Left cardiac atrium (tissue), 4 donors: ENCODE data around the gene ANKK1. TPM values are rescaled to one million over a fixed set of nuclear protein-coding genes. Genes with fewer than 3 reads are reported as not detected.

ENCODE experiments used
- ATAC-seq, 2 donors: fragments of 200-7000 bp; cut with Tn5 transposase; one replicate each; pipeline ENCODE4 v1.9.1; 2020; ENCODE audit warnings: mild to moderate bottlenecking in 2 of 2, moderate library complexity in 2 of 2
- DNase-seq: peaks from one replicate; pipeline ENCODE4 v3.0.0-alpha.2; 2020
- intact Hi-C, 2 donors: fragments of 100-400 bp; cut with DNase I; formaldehyde crosslinking; loops; one replicate each; pipeline versions ENCODE4 v1.14.1 to v1.15.1; 2022 to 2023
- long read RNA-seq: library from polyadenylated mRNA; unstranded; transcript quantifications from one replicate; pipeline ENCODE4 v2.0.0, GENCODE V29; 2021
- total RNA-seq, 2 donors: library from RNA; stranded (reverse); fragmentation: NEBNext Ultra II Directional; extraction: Animal tissue kit (Norgen Biotek cat#: 25700); gene quantifications; one replicate each; pipeline ENCODE4 v1.2.1, GENCODE V29; 2021
- donor health status: DM: no; HTN: yes; CAD: no.
- donor health status: DM: no; HTN: yes; CAD: no; lungs with severe emphysema.
- donor health status: DM: yes; HTN: yes; CAD: no.
- donor health status: Dilated cardiomyopathy.

Gene ANKK1, protein sequence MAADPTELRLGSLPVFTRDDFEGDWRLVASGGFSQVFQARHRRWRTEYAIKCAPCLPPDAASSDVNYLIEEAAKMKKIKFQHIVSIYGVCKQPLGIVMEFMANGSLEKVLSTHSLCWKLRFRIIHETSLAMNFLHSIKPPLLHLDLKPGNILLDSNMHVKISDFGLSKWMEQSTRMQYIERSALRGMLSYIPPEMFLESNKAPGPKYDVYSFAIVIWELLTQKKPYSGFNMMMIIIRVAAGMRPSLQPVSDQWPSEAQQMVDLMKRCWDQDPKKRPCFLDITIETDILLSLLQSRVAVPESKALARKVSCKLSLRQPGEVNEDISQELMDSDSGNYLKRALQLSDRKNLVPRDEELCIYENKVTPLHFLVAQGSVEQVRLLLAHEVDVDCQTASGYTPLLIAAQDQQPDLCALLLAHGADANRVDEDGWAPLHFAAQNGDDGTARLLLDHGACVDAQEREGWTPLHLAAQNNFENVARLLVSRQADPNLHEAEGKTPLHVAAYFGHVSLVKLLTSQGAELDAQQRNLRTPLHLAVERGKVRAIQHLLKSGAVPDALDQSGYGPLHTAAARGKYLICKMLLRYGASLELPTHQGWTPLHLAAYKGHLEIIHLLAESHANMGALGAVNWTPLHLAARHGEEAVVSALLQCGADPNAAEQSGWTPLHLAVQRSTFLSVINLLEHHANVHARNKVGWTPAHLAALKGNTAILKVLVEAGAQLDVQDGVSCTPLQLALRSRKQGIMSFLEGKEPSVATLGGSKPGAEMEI
- under 1 TPM in 1 of 2 donors, not detected in 1; 0.10 TPM for total RNA-seq
- long read RNA-seq, result 0 reads

- no peak for DNase-seq
- ATAC-seq, result no peak
- intact Hi-C loops, result no loop called here
These were observed at the start of gene ANKK1 for GRCh38 chr11:113387605-113388211. TSS of gene ANKK1 (plus strand) at chr11:113387779. CDS start at chr11:113387885, 106 bp downstream.

- no peak for ATAC-seq
These were observed 48.8 kb upstream of the ANKK1 start for GRCh38 chr11:113338730-113339129.

GRCh38 chr11:113339929-113340589 lies 47.5 kb upstream of the ANKK1 start:
- ATAC-seq (no peak), DNase-seq (no peak)
- intact Hi-C loops, result no loop called here

More at GRCh38 chr11:113338730-113339129, 48.8 kb upstream of the ANKK1 start:
- intact Hi-C loops, result no loop called here
- DNase-seq, result no peak

DNA sequence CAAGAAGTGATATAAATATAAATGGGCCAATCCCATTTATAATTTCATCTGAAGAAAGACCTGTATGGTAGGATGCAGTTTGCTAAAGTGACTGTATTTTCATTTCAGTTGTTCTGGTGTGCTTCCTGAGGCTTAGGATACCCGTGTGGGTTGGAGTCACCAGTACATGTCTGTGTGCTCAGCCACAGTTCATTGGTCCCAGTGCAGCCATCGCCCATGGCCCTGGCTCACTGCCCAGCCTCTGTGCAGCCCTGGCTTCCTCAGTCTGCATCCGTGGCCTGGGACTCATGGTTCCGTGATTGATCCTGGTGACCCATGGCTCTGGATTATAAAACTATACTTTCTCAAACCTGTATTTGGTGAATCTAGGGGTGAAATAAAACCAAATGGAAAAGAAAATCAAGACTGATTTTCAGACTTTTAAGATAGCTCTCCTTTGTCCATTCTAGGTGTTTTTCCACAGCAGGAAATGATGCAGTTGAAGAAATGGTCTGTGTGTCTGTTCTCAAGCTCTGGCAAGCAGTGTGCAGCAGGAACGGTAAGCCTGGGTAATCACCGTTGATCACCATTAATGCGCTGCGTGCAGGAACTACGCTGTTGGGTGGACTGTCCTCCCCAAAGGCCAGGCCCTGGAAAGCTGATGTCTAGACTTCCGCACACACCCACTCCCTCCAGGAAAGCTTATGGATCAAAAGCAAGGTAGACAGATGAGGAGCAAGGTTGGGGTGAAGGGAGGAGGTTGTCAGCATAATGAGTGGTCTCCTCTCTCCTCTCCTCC lies 46.0 kb upstream of the ANKK1 start:
- ATAC-seq (no peak), DNase-seq (no peak)
- intact Hi-C loops, result no loop called here

DNA sequence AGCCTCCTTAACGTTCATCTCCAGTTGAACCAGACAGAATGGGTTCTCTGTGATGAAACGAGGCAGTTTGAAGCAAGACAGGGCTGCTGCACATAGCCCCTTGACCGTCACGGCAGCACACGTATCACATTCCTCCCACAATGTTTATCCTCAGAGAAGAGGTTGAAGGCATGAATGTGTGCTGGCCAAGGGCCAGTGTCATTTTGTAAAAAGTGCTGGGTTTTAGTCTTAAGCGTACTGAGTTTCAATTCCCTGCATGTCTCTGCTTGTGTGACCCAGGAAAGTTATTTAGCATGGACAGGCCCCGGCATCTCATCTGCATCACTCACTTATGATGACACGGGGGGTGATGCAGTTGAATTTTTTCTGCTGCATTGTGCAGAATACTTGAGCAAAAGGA lies 41.6 kb upstream of the ANKK1 start:
- intact Hi-C loops, result no loop called here
- DNase-seq (no peak), ATAC-seq (no peak)

DNA sequence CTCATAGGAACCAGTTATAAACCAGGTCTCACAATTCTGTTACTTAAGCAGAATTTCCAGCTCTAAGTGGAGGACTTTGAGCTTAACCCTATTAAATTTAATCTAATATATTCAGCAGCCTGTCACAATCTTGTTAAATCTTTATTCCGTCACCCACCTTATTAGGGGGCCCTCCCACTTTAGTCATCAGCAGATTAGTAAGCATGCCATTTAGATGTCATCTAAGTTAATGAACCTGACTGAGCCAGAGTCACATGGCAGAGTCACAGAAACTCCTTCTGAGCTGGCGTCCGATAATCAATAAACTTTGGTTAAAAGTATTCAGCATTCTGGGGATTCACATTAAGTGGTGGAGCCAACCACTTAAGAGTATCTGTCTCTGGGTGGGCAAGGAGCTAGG lies 38.1 kb upstream of the ANKK1 start:
- DNase-seq, result no peak
- no peak for ATAC-seq
- intact Hi-C loops, result no loop called here

DNA sequence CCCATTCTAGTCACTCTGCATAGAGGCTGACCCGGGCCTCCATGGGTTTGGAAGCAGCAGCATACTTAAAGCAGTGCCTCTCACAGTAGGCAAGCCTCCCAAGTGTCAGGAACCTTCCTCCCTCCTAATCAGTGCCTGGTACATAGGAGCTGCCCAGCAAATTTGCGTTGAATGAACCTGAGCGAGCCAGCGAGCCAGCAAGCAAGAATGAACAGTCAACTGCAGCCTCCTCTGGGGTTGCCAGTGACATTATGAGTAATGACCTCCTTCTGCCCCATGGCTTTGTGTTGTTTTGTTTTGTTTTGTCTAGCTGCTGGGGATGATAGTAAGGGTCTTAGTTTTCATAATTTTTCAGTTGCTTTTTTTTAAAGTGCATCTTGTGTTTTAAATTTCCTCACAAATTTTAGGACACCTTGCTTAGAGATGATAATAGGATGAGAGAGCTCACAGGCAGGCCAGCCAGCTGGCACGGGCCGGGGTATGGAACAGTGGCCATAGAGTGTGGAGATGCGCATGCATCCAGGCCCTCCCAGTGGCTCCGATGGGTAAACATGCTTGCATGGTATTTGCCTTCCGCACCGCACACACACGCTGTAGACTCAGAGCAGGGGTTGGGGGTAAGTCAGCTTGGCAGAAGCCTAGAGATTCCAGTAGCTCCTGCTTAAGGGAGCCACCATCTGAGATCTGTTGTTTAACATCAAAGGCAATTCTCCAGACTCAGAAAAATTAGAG lies 37.1 kb upstream of the ANKK1 start:
- ATAC-seq, result no peak
- intact Hi-C loops, result no loop called here

DNA sequence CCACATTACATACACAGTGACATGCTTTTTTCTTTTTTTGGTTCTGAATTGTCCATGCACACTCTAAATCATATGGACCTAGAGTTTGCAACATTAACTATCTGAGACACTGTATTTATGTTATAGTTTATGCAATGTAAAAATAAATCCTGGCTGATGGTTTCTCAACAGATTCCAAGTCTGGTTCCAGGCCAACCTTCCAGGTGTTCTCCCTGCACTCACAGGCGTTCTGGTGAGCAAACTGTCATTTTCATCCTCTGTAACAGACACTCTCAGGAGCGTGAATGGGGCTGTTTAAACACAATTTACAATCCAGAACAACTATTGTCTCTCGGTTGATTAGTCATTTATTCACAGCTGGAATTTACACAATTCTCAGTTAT lies 36.5 kb upstream of the ANKK1 start:
- DNase-seq (no peak), ATAC-seq (no peak)
- intact Hi-C loops, result no loop called here

More for the DNA sequence above, 37.1 kb upstream of the ANKK1 start:
- no peak for DNase-seq

DNA sequence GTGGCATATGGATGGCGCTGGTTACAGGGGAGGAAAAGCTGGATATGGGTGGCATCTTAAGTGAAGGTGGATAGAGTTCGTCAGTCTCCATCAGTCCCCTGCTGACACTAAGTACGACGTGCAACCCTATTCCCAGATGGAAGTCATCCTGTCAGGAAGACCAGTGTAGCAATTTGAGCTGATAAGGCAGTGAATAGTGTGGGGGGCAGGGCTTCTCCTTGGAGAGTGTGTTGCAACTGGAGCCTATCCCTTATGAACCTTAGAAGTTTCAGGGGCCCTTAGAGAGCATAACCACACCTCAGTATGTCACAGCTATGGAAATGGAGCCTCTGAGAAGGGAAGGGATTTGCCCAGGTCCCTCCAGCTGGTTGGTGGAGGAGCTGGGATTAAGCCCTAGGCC lies 36.1 kb upstream of the ANKK1 start:
- intact Hi-C loops, result no loop called here
- DNase-seq, result no peak
- no peak for ATAC-seq

DNA sequence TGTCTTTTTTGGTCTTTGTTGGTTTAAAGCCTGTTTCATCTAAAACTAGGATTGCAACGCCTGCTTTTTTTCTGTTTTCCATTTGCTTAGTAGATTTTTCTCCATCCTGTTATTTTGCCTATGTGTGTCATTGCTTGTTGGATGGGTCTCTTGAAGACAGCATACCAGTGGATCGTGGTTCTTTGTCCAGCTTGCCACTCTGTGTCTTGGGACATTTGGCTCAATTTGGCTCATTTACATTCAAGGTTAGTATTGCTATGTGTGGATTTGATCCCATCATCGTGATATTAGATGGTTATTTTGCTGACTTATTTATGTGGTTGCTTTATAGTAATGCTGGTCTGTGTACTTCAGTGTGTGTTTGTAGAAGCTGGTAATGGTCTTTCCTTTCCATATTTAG lies 31.4 kb upstream of the ANKK1 start:
- intact Hi-C loops, result no loop called here
- no peak for DNase-seq
- no peak for ATAC-seq

- no peak for ATAC-seq
- intact Hi-C loops, result no loop called here
- DNase-seq, result no peak
These were observed 24.2 kb upstream of the ANKK1 start for GRCh38 chr11:113363406-113363805.

DNA sequence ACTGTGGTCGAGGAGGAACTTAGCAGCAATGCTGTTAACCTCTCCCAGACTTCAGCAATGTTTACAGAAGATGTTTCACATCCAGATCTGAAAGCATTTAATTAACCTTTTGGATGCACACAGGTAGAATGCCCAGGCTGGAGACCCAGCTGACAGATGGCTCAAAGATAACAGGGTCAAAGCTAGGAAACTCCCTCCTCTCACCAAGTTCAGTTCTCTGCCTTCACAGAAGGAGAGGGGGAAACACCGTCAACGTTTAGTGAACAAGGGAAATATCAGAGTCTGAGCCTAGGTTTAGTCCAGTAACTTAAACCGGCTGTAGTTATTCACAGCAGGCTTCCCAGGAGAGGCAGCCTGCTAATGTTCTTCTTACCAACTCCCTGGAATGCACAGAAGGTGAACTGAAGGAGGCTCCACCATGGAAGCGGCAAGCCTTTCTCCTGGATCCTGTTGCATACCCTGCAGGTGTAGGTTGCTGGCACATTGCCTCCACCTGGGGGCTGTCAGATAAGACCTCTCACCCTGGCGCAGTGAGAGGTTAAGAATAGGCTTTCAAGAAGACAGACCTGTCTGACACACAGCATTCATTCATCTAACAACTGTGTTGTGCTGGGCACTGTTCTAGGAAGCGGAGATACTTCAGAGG lies 23.5 kb upstream of the ANKK1 start:
- intact Hi-C loops, result no loop called here
- ATAC-seq (no peak), DNase-seq (no peak)

DNA sequence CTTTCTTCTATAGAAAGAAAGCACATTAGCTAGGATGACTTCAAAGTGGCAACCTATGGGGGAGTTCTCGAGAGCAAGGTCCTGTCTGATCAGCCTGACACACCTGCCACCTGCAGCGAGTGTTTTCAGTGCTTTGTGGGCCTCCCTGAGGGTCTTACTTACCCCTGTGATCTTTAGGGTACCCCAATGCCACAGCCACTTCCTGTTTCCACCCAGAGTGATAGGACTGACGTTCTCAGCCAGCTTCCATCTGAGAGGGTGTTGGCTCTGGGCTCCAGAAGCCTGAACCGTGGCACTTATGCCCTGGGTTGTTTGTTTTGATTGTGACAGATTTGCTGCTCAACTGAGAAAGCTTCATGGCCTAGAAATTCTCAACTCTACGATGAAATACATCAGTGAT lies 21.7 kb upstream of the ANKK1 start:
- DNase-seq (no peak), ATAC-seq (no peak)
- intact Hi-C loops, result no loop called here

DNA sequence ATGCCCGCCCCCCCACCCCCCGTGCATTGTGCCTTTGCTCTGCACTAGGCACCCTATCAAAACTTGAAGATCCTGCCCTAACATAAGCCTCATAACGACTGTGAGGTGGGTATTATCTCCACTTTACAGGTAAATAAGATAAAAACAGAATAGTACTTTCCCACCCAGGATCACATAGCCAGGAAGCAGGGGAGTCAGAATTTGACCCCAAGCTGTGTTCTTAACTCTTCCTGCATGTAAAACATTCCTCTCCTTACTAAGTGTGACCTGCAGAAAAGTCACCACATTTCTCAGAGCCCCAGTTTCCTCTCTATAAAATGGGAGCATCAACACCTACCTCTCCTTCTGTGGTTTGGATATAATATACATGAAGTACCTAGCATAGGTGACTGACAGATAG lies 18.2 kb upstream of the ANKK1 start:
- DNase-seq, result no peak
- intact Hi-C loops, result no loop called here
- no peak for ATAC-seq

DNA sequence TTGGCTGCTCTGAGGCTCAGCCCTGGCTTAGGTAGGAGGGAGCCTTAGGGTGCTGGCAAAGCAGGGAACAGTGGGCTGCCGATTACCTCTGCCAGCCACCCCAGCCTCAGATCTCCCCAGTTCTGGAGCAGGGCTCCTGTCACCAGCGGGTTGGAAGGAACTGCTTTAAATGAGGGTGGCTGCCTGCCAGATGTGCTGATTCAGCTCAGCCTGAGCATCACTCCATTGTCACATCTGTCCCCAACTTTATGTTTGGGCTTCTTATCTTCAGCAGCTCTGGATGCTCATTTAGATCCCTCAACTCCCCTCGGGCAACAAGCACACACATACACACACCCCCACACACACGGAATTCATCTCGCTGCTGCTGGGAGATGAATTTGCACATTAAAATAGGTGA lies 16.9 kb upstream of the ANKK1 start:
- DNase-seq, result no peak
- intact Hi-C loops, result no loop called here
- ATAC-seq, result no peak

- ATAC-seq (no peak), DNase-seq (no peak)
- intact Hi-C loops, result no loop called here
These were observed 15.3 kb upstream of the ANKK1 start for GRCh38 chr11:113372309-113372708.

DNA sequence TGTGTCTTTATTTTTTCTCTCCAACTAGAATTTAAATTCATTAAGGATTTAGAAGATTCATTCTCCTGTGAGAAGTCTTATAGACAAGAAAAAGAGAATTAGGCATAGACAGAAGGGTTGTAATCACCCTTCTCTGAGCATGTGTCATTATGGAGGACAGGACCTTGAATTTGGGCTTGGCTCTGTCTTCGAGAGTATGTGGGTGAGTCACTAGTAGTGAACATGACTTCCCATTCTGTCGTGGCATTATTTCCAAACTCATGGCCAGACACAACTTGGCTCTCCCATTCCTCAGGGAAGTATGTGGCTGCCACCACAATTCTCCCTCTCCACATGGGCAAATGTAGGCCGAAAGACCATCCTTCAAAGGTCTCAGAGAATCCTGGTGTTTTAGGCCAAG lies 14.3 kb upstream of the ANKK1 start:
- intact Hi-C loops, result no loop called here
- ATAC-seq (peak in 1 of 2 donors; percentile 62), DNase-seq (no peak)
